Measurements from ENCODE around the gene CLCN1.

The CLCN1 gene

DNA sequence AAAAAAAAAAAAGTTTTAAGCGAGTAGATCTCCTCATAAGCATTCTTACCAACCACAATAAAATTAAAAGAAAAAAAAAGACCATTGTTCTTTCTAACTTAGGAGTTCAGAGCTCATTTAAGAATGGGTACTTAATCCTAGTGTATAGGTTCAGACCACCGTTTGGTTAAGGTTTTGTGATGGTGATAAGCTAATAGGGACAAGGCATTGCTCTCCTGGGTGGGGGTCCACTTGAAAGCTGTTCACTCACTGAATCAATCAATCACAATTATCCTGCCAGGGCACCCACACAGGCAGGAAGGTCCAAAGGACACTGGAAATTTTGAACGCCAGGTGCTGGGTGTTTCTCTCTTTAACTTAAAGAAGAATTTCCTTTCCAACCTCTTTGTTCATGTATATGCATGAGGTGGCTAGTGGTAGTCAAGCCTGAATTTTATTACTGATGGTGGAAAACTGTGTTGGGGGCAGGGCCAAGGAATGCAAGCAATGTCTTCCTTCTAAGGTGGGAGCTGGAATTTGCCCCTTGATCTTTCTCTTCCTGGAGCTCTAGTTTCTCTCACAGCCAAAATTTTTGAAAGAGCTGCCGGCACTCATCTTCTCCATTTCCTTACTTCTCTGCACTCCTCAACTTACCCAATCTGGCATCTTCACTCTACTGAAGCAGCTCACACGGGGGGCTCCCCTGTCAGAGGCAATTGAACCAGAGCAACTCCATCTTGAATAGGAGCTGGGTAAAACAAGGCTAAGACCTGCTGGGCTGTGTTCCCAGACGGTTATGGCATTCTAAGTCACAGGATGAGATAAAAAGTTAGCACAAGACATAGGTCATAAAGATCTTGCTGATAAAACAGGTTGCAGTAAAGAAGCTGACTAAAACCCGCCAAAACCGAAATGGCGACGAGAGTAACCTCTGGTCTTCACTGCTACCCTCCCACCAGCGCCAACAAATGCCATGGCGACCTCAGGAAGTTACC is 54.1 kb downstream of the CLCN1 start:
- Histone ChIP-seq H3K9me3 (ENCODE audit: low read length) (no peaks in the 10 kb centered on the region), H3K27me3 (ENCODE audit: control insufficient read depth in 1 of 2, insufficient read depth in 2 of 2, low read length in 2 of 2) (no peaks in the 10 kb centered on the region), H3K4me1 (ENCODE audit: insufficient read depth, low read length) (peaks cover 18% of the 10 kb centered on the region), H3K9ac (ENCODE audit: low read length) (no peak overlapping the region), H3K36me3 (ENCODE audit: insufficient read depth, low read length) (no peaks in the 10 kb centered on the region), H3K27ac (ENCODE audit: low read depth, low read length) (no peak overlapping the region), H3K4me3 (ENCODE audit: low read depth in 1 of 2, low read length in 2 of 2) (no peak overlapping the region)

DNA sequence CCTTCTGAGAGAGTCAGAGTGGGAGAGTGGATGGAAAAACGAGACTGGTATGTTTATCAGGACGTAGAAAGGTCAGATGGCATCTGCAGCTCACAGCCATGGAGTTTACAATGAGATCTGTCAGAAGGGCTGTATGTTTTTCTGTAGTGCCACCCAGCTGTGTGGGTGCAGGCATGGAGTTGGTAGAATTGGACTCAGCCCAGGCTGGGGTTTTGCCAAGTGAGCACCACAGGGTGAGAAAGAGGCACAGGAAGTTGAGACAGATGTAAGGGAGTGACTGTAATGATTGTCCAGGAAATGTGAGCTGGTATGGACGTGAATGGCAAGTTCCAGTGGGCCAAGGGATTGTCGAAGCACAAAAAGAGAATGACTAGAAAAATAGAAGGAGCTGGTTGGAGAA is 56.2 kb downstream of the CLCN1 start:
- H3K9ac ChIP-seq (ENCODE audit: low read length): no peak overlapping the region
- no peak overlapping the region for H3K4me3 ChIP-seq (ENCODE audit: low read depth in 1 of 2, low read length in 2 of 2)
- no peaks in the 10 kb centered on the region for H3K36me3 ChIP-seq (ENCODE audit: insufficient read depth, low read length)
- H3K4me1 ChIP-seq (ENCODE audit: insufficient read depth, low read length): peaks cover 25% of the 10 kb centered on the region
- H3K27me3 ChIP-seq (ENCODE audit: control insufficient read depth in 1 of 2, insufficient read depth in 2 of 2, low read length in 2 of 2): no peaks in the 10 kb centered on the region
- H3K9me3 ChIP-seq (ENCODE audit: low read length): no peaks in the 10 kb centered on the region
- no peak overlapping the region for H3K27ac ChIP-seq (ENCODE audit: low read depth, low read length)

DNA sequence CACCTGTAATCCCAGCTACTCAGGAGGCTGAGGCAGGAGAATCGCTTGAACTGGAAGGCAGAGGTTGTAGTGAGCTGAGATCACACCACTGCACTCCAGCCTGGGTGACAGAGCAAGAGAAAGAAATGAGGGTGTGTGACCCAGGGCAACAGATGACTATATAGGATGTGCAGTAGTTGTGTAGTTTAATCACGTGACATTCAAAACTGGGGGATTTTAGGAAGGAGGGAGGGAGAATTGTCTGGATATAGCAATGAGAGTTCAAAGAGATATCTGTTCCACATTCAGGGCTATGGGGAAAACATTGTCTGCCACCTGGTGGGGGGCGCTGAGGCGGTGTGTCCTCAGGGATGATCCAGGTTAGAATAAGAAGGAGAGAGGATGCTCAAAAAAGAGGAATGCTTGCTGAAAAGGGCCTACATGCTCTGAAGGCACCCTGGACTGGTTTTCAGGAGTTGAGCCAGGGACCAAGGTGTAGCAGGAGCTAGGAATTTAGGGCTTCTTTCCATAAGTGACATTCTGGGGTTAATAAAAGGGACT is 57.4 kb downstream of the CLCN1 start:
- H3K27me3 ChIP-seq (ENCODE audit: control insufficient read depth in 1 of 2, insufficient read depth in 2 of 2, low read length in 2 of 2): no peaks in the 10 kb centered on the region
- no peaks in the 10 kb centered on the region for H3K36me3 ChIP-seq (ENCODE audit: insufficient read depth, low read length)
- H3K4me1 ChIP-seq (ENCODE audit: insufficient read depth, low read length): peaks cover 31% of the 10 kb centered on the region
- no peak overlapping the region for H3K4me3 ChIP-seq (ENCODE audit: low read depth in 1 of 2, low read length in 2 of 2)
- no peak overlapping the region for H3K27ac ChIP-seq (ENCODE audit: low read depth, low read length)
- H3K9me3 ChIP-seq (ENCODE audit: low read length): no peaks in the 10 kb centered on the region
- H3K9ac ChIP-seq (ENCODE audit: low read length): no peak overlapping the region

DNA sequence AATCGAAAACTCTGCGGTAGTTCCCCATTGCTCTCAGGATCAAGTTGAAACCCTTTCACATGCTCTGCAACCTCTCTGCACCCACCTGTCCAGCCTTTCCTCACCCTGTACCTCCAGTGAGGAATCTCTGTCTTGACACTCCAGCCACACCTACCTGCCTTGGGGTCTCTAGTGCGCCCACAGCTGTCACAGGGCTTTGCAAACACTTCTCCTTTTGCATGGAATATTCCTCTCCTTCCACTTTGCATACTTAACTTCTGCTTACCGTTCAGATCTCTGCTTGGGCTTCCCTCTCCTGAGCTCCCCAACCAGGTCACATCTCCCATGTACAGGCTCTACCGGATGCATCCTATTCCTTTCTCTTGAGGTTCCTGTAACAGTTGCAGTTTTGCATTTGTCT is 58.6 kb downstream of the CLCN1 start:
- no peak overlapping the region for H3K9ac ChIP-seq (ENCODE audit: low read length)
- no peak overlapping the region for H3K27ac ChIP-seq (ENCODE audit: low read depth, low read length)
- H3K4me1 ChIP-seq (ENCODE audit: insufficient read depth, low read length): peaks cover 38% of the 10 kb centered on the region
- H3K4me3 ChIP-seq (ENCODE audit: low read depth in 1 of 2, low read length in 2 of 2): no peak overlapping the region
- no peaks in the 10 kb centered on the region for H3K36me3 ChIP-seq (ENCODE audit: insufficient read depth, low read length)
- H3K9me3 ChIP-seq (ENCODE audit: low read length): no peaks in the 10 kb centered on the region
- H3K27me3 ChIP-seq (ENCODE audit: control insufficient read depth in 1 of 2, insufficient read depth in 2 of 2, low read length in 2 of 2): no peaks in the 10 kb centered on the region

DNA sequence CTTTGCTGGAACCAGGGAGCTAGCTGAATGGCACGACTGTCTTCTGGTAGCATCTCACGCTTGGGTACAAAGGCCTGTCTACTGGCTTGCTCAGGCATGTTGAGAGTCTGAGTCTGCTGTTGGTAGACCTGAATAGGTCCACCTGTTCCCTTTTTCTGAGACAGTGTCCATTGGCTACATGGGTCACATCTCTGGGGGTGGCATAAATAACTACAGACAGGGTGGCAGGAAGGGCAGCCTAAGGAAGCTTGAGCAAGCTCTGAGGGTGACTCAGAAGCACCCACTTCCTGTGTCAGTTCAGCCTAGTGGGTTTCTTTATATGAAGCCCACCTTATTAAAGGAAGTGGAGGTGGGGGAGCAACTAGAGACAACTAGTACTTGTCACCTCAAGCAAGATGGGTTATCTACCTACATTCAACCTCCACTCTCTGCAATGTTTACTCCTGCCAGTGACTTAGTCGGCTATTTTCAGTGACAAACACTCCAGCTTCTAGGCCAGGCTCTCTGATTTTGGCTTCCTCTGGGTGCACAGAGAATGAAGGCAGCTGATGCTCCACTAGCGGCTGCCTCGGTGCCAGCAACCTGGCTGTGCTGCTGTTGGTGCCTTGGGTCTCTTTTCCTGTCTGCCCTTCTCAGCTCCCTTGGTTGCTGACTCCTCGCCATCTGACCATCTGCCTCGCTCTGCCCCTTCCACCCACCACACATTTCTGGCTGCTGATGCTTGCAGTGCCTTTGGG is 59.6 kb downstream of the CLCN1 start:
- Histone ChIP-seq H3K4me1 (ENCODE audit: insufficient read depth, low read length) (peaks cover 42% of the 10 kb centered on the region), H3K9ac (ENCODE audit: low read length) (no peak overlapping the region), H3K27me3 (ENCODE audit: control insufficient read depth in 1 of 2, insufficient read depth in 2 of 2, low read length in 2 of 2) (no peaks in the 10 kb centered on the region), H3K27ac (ENCODE audit: low read depth, low read length) (no peak overlapping the region), H3K36me3 (ENCODE audit: insufficient read depth, low read length) (no peaks in the 10 kb centered on the region), H3K4me3 (ENCODE audit: low read depth in 1 of 2, low read length in 2 of 2) (no peak overlapping the region), H3K9me3 (ENCODE audit: low read length) (no peaks in the 10 kb centered on the region)

DNA sequence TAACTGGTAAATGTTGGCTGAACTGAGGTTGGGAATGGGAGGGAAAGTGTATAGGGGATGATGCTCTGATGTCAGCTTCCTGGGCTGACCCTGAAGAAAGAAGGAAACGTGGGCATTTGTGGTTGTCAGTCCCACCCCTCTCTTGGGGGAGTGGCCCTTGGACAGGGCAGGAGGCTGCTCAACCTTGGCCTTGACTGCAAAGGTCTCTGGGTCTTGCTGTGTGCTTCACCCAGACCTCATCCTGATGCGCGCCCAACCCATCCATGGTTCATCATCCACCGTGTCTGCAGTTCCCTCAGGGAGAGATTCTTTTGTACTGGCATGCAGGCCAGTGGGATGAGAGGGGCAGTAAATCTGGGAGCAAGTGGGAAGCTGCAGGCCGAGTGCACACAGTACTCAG is 60.5 kb downstream of the CLCN1 start:
- Histone ChIP-seq H3K9me3 (ENCODE audit: low read length) (no peaks in the 10 kb centered on the region), H3K4me1 (ENCODE audit: insufficient read depth, low read length) (peaks cover 42% of the 10 kb centered on the region), H3K4me3 (ENCODE audit: low read depth in 1 of 2, low read length in 2 of 2) (no peak overlapping the region), H3K9ac (ENCODE audit: low read length) (no peak overlapping the region), H3K27ac (ENCODE audit: low read depth, low read length) (peak overlapping the region; percentile 6), H3K36me3 (ENCODE audit: insufficient read depth, low read length) (no peaks in the 10 kb centered on the region), H3K27me3 (ENCODE audit: control insufficient read depth in 1 of 2, insufficient read depth in 2 of 2, low read length in 2 of 2) (no peaks in the 10 kb centered on the region)

DNA sequence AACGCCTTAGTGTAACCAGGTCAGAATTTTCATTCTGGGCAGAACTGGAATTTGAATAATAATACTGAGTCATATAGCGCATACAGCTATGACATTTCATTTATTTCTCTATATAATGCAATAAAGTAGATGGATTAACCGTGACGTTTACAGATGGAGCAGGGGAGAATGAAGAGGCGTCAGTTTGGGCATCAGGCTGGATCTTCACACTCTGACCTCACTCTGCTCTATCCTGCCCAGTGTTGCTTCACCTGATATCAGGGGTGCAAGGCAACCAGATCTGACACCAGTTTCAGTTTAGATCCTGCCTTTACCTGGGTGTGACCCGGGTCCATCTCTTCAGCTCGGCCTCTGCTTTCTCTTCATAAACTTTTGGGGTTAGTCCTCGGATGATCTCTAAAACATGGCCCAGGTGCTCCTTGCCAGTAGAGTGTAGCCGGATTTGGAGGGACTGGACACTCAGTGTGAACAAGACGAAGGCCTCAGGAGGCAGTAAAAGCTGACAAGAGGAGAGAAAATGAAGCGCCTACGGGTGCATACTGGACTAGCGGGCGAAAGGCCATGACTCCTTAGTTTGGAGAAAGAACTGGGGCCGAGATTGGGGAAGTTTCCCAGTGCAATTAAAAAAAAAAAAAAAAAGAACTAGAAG is 63.8 kb downstream of the CLCN1 start:
- Histone ChIP-seq H3K36me3 (ENCODE audit: insufficient read depth, low read length) (peaks cover 15% of the 10 kb centered on the region), H3K4me3 (ENCODE audit: low read depth in 1 of 2, low read length in 2 of 2) (peak overlapping the region; percentile 69 to 81), H3K27ac (ENCODE audit: low read depth, low read length) (peak overlapping the region; percentile 98), H3K9me3 (ENCODE audit: low read length) (no peaks in the 10 kb centered on the region), H3K4me1 (ENCODE audit: insufficient read depth, low read length) (peaks cover 60% of the 10 kb centered on the region), H3K9ac (ENCODE audit: low read length) (peak overlapping the region; percentile 59), H3K27me3 (ENCODE audit: control insufficient read depth in 1 of 2, insufficient read depth in 2 of 2, low read length in 2 of 2) (no peaks in the 10 kb centered on the region)

DNA sequence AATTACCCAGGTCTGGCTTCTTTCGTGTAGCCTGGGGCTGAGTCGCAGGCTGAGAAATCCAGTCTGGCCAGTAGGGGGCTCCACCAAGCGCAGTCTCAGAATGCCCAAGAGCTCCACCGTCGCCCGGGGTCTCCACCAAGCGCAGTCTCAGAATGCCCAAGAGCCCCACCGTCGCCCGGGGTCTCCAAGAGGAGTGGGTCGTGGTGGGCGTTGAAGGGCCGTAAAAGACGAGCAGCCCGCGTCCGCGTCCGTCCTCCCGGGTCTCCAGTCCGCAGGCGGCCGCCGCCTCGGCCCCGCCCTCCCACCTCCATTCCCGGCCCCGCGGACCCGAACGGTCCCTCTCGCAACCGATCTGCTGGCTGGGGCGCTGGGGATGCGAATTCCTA is 64.3 kb downstream of the CLCN1 start:
- Histone ChIP-seq H3K27me3 (ENCODE audit: control insufficient read depth in 1 of 2, insufficient read depth in 2 of 2, low read length in 2 of 2) (no peaks in the 10 kb centered on the region), H3K9ac (ENCODE audit: low read length) (peak overlapping the region; percentile 80), H3K9me3 (ENCODE audit: low read length) (no peaks in the 10 kb centered on the region), H3K4me1 (ENCODE audit: insufficient read depth, low read length) (peaks cover 66% of the 10 kb centered on the region), H3K4me3 (ENCODE audit: low read depth in 1 of 2, low read length in 2 of 2) (peak overlapping the region; percentile 69 to 81), H3K27ac (ENCODE audit: low read depth, low read length) (peak overlapping the region; percentile 98), H3K36me3 (ENCODE audit: insufficient read depth, low read length) (peaks cover 15% of the 10 kb centered on the region)

DNA sequence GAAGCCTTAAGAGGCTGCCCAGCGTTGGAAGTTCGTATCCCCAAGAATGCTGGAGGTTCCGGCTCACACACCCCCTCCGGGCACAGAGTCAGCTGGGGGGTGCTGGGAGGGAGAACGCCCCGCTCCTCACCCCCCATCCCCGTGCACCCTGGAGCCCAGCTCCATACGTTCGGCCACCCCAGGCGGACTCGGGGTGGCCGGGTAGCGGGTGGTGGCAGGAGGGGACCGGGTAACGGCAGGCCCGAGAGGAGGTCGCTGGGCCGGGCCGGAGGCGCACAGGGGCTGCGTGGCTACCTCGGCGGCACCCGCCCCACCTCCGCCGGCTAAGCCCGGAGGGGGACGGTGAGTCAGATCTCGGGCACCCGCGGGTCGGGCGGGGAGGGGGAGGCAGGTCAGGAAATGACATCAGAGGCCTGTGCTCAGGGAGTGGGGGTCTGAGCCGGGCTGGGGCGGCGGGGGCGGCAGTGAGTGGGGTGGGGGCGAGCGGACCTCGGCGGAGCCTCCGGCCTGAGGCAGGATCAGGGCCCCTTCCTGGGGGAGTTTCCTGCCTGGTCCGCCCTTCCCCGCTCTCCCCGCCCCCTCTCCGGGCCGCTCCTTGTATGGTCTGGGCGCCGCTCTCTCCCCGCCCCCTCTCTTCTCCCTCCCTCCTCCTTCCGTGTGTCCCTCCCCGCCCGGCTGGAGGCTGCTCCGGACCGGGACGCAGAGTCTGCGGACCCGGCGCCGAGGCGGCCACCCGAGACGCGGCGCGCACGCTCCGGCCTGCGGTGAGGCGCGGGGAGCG is 64.9 kb downstream of the CLCN1 start, which contains the start of gene ZYX:
TSS of gene ZYX (plus strand) at position 700 of the 781 bp plus-strand sequence. CDS start 227 bp downstream, outside the sequence.
- Histone ChIP-seq H3K4me3 (ENCODE audit: low read depth in 1 of 2, low read length in 2 of 2) (peak within 1 kb of the TSS; percentile 91 to 94), H3K4me1 (ENCODE audit: insufficient read depth, low read length) (peaks cover 71% of the 10 kb centered on the region), H3K9ac (ENCODE audit: low read length) (peak within 1 kb of the TSS; percentile 94), H3K27me3 (ENCODE audit: control insufficient read depth in 1 of 2, insufficient read depth in 2 of 2, low read length in 2 of 2) (no peaks in the 10 kb centered on the region), H3K36me3 (ENCODE audit: insufficient read depth, low read length) (peaks cover 15% of the 10 kb centered on the region), H3K9me3 (ENCODE audit: low read length) (no peaks in the 10 kb centered on the region), H3K27ac (ENCODE audit: low read depth, low read length) (peak within 1 kb of the TSS; percentile 98)

DNA sequence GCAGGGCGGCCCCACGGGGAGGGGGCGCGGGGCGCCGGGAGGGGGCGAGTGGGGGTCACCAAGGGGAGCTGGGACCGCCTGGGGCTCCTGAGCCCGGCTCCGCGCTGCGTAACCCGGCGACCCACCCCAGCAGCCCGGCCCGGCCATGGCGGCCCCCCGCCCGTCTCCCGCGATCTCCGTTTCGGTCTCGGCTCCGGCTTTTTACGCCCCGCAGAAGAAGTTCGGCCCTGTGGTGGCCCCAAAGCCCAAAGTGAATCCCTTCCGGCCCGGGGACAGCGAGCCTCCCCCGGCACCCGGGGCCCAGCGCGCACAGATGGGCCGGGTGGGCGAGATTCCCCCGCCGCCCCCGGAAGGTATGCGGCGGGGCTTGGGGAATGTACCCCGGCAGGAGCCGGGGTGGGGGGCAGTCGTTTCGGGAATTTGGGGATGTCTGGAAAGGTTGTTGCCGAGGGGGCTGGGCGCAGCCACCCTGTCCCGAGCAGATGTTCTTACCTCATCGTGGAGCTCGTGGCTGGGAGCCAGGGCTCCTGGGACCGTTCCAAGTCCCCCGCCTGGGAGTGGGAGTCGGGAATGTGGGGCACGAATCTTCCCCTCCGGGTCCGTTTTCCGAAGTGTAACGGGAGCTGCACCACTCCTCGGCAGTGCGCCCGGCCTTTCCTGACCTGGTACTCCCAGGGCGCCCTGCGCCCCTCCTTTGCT is 65.7 kb downstream of the CLCN1 start:
- H3K4me1 ChIP-seq (ENCODE audit: insufficient read depth, low read length): peaks cover 74% of the 10 kb centered on the region
- peak overlapping the region; percentile 91 to 94 for H3K4me3 ChIP-seq (ENCODE audit: low read depth in 1 of 2, low read length in 2 of 2)
- no peaks in the 10 kb centered on the region for H3K27me3 ChIP-seq (ENCODE audit: control insufficient read depth in 1 of 2, insufficient read depth in 2 of 2, low read length in 2 of 2)

More for the DNA sequence above, 65.7 kb downstream of the CLCN1 start:
- H3K9ac ChIP-seq (ENCODE audit: low read length): peak overlapping the region; percentile 94
- no peaks in the 10 kb centered on the region for H3K9me3 ChIP-seq (ENCODE audit: low read length)
- peaks cover 15% of the 10 kb centered on the region for H3K36me3 ChIP-seq (ENCODE audit: insufficient read depth, low read length)
- H3K27ac ChIP-seq (ENCODE audit: low read depth, low read length): peak overlapping the region; percentile 98
